Smooth muscle cell of bladder (primary cell): ENCODE measurements around the gene SLC25A33. TPM values are rescaled to one million over a fixed set of nuclear protein-coding genes. Genes with fewer than 3 reads are reported as not detected.

ENCODE experiments used
- total RNA-seq: library from RNA; depleted of rRNA; stranded (reverse); fragments of >200 nt; gene quantifications from 2 replicates; pipeline ENCODE4 v1.2.3, GENCODE V29; 2014

The SLC25A33 gene
- 4.0 and 4.3 TPM in 2 replicates for total RNA-seq

GRCh38 chr1:9539165-9539828, at the start of gene SLC25A33:
Gene SLC25A33, plus strand, starts transcription at chr1:9539465. Its CDS starts 227 bp downstream, at chr1:9539692.

DNA sequence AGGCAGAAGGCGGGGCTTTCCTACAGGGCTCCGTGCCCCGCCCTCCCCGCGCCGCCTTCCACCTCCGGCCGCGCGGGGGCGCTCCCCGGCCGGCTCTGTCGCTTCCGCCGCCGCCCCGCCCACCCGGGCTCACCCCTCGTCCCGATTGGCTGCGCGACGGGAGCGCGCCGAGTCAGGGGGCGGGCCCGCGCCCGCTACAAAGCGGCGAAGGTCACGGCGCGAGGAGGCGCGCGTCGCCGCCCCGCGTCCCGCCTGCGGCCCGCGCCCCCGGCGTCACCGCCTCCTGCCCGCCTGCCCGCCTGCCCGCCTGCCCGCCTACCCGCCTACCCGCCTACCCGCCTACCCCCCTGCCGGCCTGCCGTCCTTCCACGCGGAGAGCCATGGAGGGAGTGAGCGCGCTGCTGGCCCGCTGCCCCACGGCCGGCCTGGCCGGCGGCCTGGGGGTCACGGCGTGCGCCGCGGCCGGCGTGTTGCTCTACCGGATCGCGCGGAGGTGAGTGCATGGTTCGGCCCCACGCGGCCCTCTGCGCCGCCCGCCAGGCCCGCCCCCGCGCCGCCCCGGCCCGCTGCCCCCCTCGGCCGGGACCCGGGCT, 49.4 kb downstream of the SLC25A33 start, which contains the start of gene TMEM201:
Gene TMEM201, plus strand, starts transcription at position 361 of the 593 bp plus-strand sequence. Its CDS starts 20 bp downstream, at position 381.

Other genes with a start within 250 kb of the SLC25A33 start
- 16.6 and 33.7 TPM in 2 replicates for gene SPSB1, start 246.6 kb upstream of the SLC25A33 start, total RNA-seq
- gene TMEM201, start 49.4 kb downstream of the SLC25A33 start, total RNA-seq, result 1.6 and 2.0 TPM in 2 replicates
- gene PIK3CD, start 112.3 kb downstream of the SLC25A33 start, total RNA-seq, result 3.6 and 3.8 TPM in 2 replicates